Measurements from ENCODE around the gene ABLIM3.

GRCh38 chr5:149227168-149227826, 86.0 kb downstream of the ABLIM3 start:
- TF ChIP-seq CTCF (conservative IDR thresholded peaks at IDR 0.05; ENCODE audit: low read depth in 2 of 2) (no peak), POLR2AphosphoS5 (IDR thresholded peaks at IDR 0.05; ENCODE audit: low read depth) (no peak), REST (IDR thresholded peaks at IDR 0.05; ENCODE audit: unreplicated experiment) (no peak), JUNB (IDR thresholded peaks at IDR 0.05; ENCODE audit: unreplicated experiment) (no peak)

Data from GM23338 (cell line).